H1 (cell line): ENCODE results near the gene PPARD. TPM values are rescaled to one million over a fixed set of nuclear protein-coding genes. Genes with fewer than 3 reads are reported as not detected.

Experiments
- CTCF ChIA-PET: fragments of 300-600 bp; sonication (Branson Sonifier 250); formaldehyde crosslinking; loops from one replicate; lab custom pipeline; 2021; ENCODE audit not compliant: partially characterized antibody; lab: Charles Lee
- POLR2A ChIA-PET: fragments of 300-600 bp; sonication (Branson Sonifier 250); formaldehyde crosslinking; loops from one replicate; lab custom pipeline; 2021; ENCODE audit warnings: inconsistent platforms; ENCODE audit not compliant: partially characterized antibody; lab: Charles Lee
- DNase-seq, 2 experiments: peaks; one replicate each; pipeline versions ENCODE4 v3.0.0 to v3.0.0-alpha.2; 2010 to 2022; ENCODE audit warnings: low spot score in 2 of 2, low read depth in 1 of 2, mixed read lengths in 1 of 2
- FAIRE-seq: peaks from 2 replicates; lab custom pipeline; 2011; peaks lifted over from hg19 to GRCh38; lab: Jason Lieb, UNC
- H2AFZ ChIP-seq: 2 replicates; pipeline ENCODE4 v1.8.1; 2012; ENCODE audit warnings: low read length, inconsistent platforms
- H2AK5ac ChIP-seq: 2 replicates; pipeline ENCODE4 v1.6.1; 2013; ENCODE audit warnings: low read depth, low read length
- H2BK120ac ChIP-seq: replicated peaks from 2 replicates; pipeline ENCODE3; 2013; ENCODE audit warnings: low read depth, low read length, inconsistent platforms
- H2BK12ac ChIP-seq: 2 replicates; pipeline ENCODE4 v1.6.1; 2013; ENCODE audit warnings: low read depth, low read length
- H2BK15ac ChIP-seq: 2 replicates; pipeline ENCODE4 v1.6.1; 2013; ENCODE audit warnings: low read length
- H2BK20ac ChIP-seq: 2 replicates; pipeline ENCODE4 v1.6.1; 2013; ENCODE audit warnings: low read length
- H2BK5ac ChIP-seq: 2 replicates; pipeline ENCODE4 v1.6.1; 2013; ENCODE audit warnings: low read depth, low read length
- H3K14ac ChIP-seq: 2 replicates; pipeline ENCODE4 v1.6.1; 2013; ENCODE audit warnings: inconsistent platforms; ENCODE audit not compliant: insufficient read length
- H3K18ac ChIP-seq: 2 replicates; pipeline ENCODE4 v1.6.1; 2013; ENCODE audit warnings: low read length; ENCODE audit errors: extremely low read depth
- H3K23ac ChIP-seq: 2 replicates; pipeline ENCODE4 v1.6.1; 2013; ENCODE audit warnings: inconsistent platforms; ENCODE audit not compliant: insufficient read length
- H3K23me2 ChIP-seq: 2 replicates; pipeline ENCODE4 v1.6.1; 2013; ENCODE audit warnings: low read depth, low read length
- H3K27ac ChIP-seq: 2 replicates; pipeline ENCODE4 v1.6.1; 2011; ENCODE audit warnings: low read depth, low read length, inconsistent platforms
- H3K27me3 ChIP-seq, 4 experiments: replicated peaks in 1 of 4; 1 replicate in 1 of 4; 2 replicates in 3 of 4; pipeline versions ENCODE4 v1.6.1 to v1.8.1; 2011 to 2013; ENCODE audit warnings: low read length in 3 of 4, mild to moderate bottlenecking in 3 of 4, inconsistent platforms in 2 of 4, mixed read lengths in 2 of 4, moderate library complexity in 1 of 4; ENCODE audit not compliant: control insufficient read depth in 3 of 4, insufficient read depth in 3 of 4; ENCODE audit errors: extremely low read depth in 1 of 4
- H3K36me3 ChIP-seq, 4 experiments: 2 replicates each; pipeline versions ENCODE4 v1.6.1 to v1.8.1; 2011 to 2013; ENCODE audit warnings: mild to moderate bottlenecking in 4 of 4, low read length in 3 of 4, moderate library complexity in 2 of 4, control low read depth in 1 of 4, inconsistent platforms in 1 of 4; ENCODE audit not compliant: insufficient read depth in 4 of 4, control insufficient read depth in 2 of 4
- H3K4ac ChIP-seq: replicated peaks from 2 replicates; pipeline ENCODE3; 2013; ENCODE audit warnings: low read length, low read depth, mixed read lengths, inconsistent platforms; ENCODE audit not compliant: insufficient read length
- H3K4me1 ChIP-seq, 4 experiments: replicated peaks in 1 of 4; 1 replicate in 1 of 4; 2 replicates in 3 of 4; pipeline versions ENCODE4 v1.6.1 to v1.8.1; 2011 to 2013; ENCODE audit warnings: low read length in 3 of 4, inconsistent platforms in 2 of 4, mixed read lengths in 1 of 4; ENCODE audit not compliant: insufficient read depth in 4 of 4, control insufficient read depth in 3 of 4
- H3K4me2 ChIP-seq, 2 experiments: 2 replicates each; pipeline versions ENCODE4 v1.6.1 to v1.8.1; 2011 to 2013; ENCODE audit warnings: low read depth in 2 of 2, low read length in 2 of 2, control low read depth in 1 of 2, inconsistent platforms in 1 of 2, mild to moderate bottlenecking in 1 of 2; ENCODE audit not compliant: insufficient read depth in 1 of 2
- H3K4me3 ChIP-seq, 4 experiments: fragments of 200-600, 300-600 bp in 1 of 4; sonication (generic), shearing (Covaris generic), sonication (Bioruptor Twin) in 1 of 4; 2 replicates each; pipeline versions ENCODE4 v1.5.1 to v1.8.1; 2011 to 2016; ENCODE audit warnings: low read length in 4 of 4, low read depth in 3 of 4, control low read depth in 2 of 4, inconsistent platforms in 2 of 4, mild to moderate bottlenecking in 2 of 4, mixed read lengths in 1 of 4, moderate library complexity in 1 of 4; ENCODE audit not compliant: insufficient read depth in 2 of 4; ENCODE audit errors: extremely low read depth in 1 of 4
- H3K56ac ChIP-seq: replicated peaks from 2 replicates; pipeline ENCODE3; 2013; ENCODE audit warnings: low read depth, mild to moderate bottlenecking, mixed read lengths, low read length, inconsistent platforms; ENCODE audit not compliant: insufficient read length
- H3K79me1 ChIP-seq: 2 replicates; pipeline ENCODE4 v1.6.1; 2013; ENCODE audit warnings: low read depth, low read length, control low read depth
- H3K79me2 ChIP-seq, 2 experiments: 2 replicates each; pipeline versions ENCODE4 v1.6.1 to v1.8.1; 2012 to 2013; ENCODE audit warnings: low read length in 2 of 2, mild to moderate bottlenecking in 2 of 2, inconsistent platforms in 1 of 2; ENCODE audit not compliant: insufficient read depth in 2 of 2, control insufficient read depth in 1 of 2
- H3K9ac ChIP-seq, 4 experiments: replicated peaks in 1 of 4; 1 replicate in 1 of 4; 2 replicates in 3 of 4; pipeline versions ENCODE4 v1.6.1 to v1.8.1; 2011 to 2013; ENCODE audit warnings: low read depth in 3 of 4, low read length in 3 of 4, control low read depth in 2 of 4, mild to moderate bottlenecking in 2 of 4, moderate library complexity in 2 of 4, inconsistent platforms in 1 of 4; ENCODE audit errors: extremely low read depth in 1 of 4
- H3K9me3 ChIP-seq, 2 experiments: 2 replicates each; pipeline versions ENCODE4 v1.6.1 to v1.8.1; 2012 to 2013; ENCODE audit warnings: mild to moderate bottlenecking in 2 of 2, moderate library complexity in 2 of 2, control low read depth in 1 of 2, inconsistent platforms in 1 of 2, low read depth in 1 of 2, low read length in 1 of 2, mixed read lengths in 1 of 2; ENCODE audit not compliant: insufficient read depth in 2 of 2
- H4K20me1 ChIP-seq, 2 experiments: replicated peaks in 1 of 2; 2 replicates each; pipeline versions ENCODE3 to v1.8.1; 2011 to 2013; ENCODE audit warnings: inconsistent platforms in 2 of 2, low read length in 2 of 2, mild to moderate bottlenecking in 1 of 2; ENCODE audit not compliant: insufficient read depth in 2 of 2, control insufficient read depth in 1 of 2
- H4K5ac ChIP-seq: 2 replicates; pipeline ENCODE4 v1.6.1; 2013; ENCODE audit warnings: low read length, low read depth, mixed read lengths, inconsistent platforms; ENCODE audit not compliant: insufficient read length
- H4K8ac ChIP-seq: 2 replicates; pipeline ENCODE4 v1.8.0; 2013; ENCODE audit warnings: mild to moderate bottlenecking, moderate library complexity, low read length, inconsistent platforms; ENCODE audit not compliant: insufficient read depth; ENCODE audit errors: extremely low read depth
- H4K91ac ChIP-seq: replicated peaks from 2 replicates; pipeline ENCODE3; 2013; ENCODE audit warnings: low read length, mixed read lengths, inconsistent platforms; ENCODE audit not compliant: insufficient read length
- YY1 ChIP-seq: IDR thresholded peaks from 2 replicates; pipeline ENCODE4 v1.6.1; 2011; ENCODE audit warnings: low read depth, mild to moderate bottlenecking, low read length
- WGBS, 2 experiments: shearing (Covaris generic) in 1 of 2; methylation state at CpG; one replicate each; pipeline versions ENCODE4 v1.1.6 to v1.1.7; 2013 to 2015; ENCODE audit warnings: low lambda C conversion rate in 2 of 2, mixed read lengths in 2 of 2, inconsistent platforms in 1 of 2, low coverage in 1 of 2, missing lambda C conversion rate in 1 of 2; ENCODE audit not compliant: insufficient replicate concordance in 2 of 2, insufficient coverage in 1 of 2, insufficient read length in 1 of 2; ENCODE audit errors: extremely low coverage in 1 of 2, missing lambda C conversion rate in 1 of 2; 5-methylcytosine and 5-hydroxymethylcytosine counted together
- polyA plus RNA-seq, 7 experiments: library from polyadenylated mRNA; depleted of rRNA in 3 of 7; stranded (reverse) in 5 of 7; unstranded in 2 of 7; fragments of >200 nt in 5 of 7; fragments of 200-250 nt in 2 of 7; gene quantifications; 1 replicate in 5 of 7; 2 replicates in 1 of 7; 4 replicates in 1 of 7; pipeline versions ENCODE4 v1.2.1 to v1.2.3, GENCODE V29; 2011 to 2013; ENCODE audit warnings: missing spikeins in 2 of 7, mixed read lengths in 2 of 7
- total RNA-seq: library from RNA; stranded (reverse); fragmentation: NEBNext Ultra II Directional; extraction: Animal tissue kit (Norgen Biotek cat#: 25700); gene quantifications from 2 replicates; pipeline ENCODE4 v1.2.1, GENCODE V29; 2021
- TF ChIP-seq, protein P1 (sequence below), 3 experiments: IDR thresholded peaks; 1 replicate in 2 of 3; 2 replicates in 1 of 3; pipeline versions ENCODE4 v1.5.1 to v1.6.1; 2011; ENCODE audit warnings: low read length in 3 of 3, mild to moderate bottlenecking in 3 of 3, inconsistent platforms in 2 of 3, low read depth in 1 of 3, moderate library complexity in 1 of 3; ENCODE audit not compliant: insufficient read depth in 1 of 3; ENCODE audit errors: control extremely low read depth in 1 of 3

PPARD gene
- total and polyA plus RNA-seq, 2 of the 8 experiments (the other 6 are each of a cell fraction or from before 2014, with no cell fraction given): 14.6 to 14.9 TPM

GRCh38 chr6:35312076-35312800 lies 30.1 kb upstream of the PPARD start:
- no peaks in the 10 kb centered on the region for H3K23me2 ChIP-seq
- ChIA-PET CTCF (interaction anchor here (0.9 to 20.6 kb wide), 6 partner anchors 11 to 138 kb away, joined by 3 to 358 read pairs (median 5); partner anchors contain the start of gene DEF6), POLR2A (interaction anchor here (1.3 kb wide), 1 partner anchor 9 kb away, joined by 3 read pairs; no protein-coding TSS in a partner anchor)
- no peak overlapping the region for H2BK20ac ChIP-seq
- H3K9ac ChIP-seq: no peak overlapping the region
- no peak overlapping the region for H3K4me2 ChIP-seq
- FAIRE-seq (no peak), DNase-seq (no peak)
- no peak for TF ChIP-seq YY1
- TF ChIP-seq, protein P1, sequence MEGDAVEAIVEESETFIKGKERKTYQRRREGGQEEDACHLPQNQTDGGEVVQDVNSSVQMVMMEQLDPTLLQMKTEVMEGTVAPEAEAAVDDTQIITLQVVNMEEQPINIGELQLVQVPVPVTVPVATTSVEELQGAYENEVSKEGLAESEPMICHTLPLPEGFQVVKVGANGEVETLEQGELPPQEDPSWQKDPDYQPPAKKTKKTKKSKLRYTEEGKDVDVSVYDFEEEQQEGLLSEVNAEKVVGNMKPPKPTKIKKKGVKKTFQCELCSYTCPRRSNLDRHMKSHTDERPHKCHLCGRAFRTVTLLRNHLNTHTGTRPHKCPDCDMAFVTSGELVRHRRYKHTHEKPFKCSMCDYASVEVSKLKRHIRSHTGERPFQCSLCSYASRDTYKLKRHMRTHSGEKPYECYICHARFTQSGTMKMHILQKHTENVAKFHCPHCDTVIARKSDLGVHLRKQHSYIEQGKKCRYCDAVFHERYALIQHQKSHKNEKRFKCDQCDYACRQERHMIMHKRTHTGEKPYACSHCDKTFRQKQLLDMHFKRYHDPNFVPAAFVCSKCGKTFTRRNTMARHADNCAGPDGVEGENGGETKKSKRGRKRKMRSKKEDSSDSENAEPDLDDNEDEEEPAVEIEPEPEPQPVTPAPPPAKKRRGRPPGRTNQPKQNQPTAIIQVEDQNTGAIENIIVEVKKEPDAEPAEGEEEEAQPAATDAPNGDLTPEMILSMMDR (IDR thresholded peaks at IDR 0.05; ENCODE audit: control extremely low read depth in 1 of 3, insufficient read depth in 1 of 3, low read depth in 1 of 3, low read length in 3 of 3): peak in 2 of 3 experiments; percentile 5 to 9; a peak in 1 of 4 replicates
- no peak overlapping the region for H2BK5ac ChIP-seq
- no peak overlapping the region for H2AK5ac ChIP-seq
- no peak overlapping the region for H3K14ac ChIP-seq
- no peak overlapping the region for H3K4me3 ChIP-seq
- H2AFZ ChIP-seq: no peak overlapping the region
- H2BK120ac ChIP-seq: no peak overlapping the region
- H3K9me3 ChIP-seq: no peaks in the 10 kb centered on the region
- no peak overlapping the region for H4K5ac ChIP-seq
- no peak overlapping the region; the same call in 1 of the 2 replicates for H3K18ac ChIP-seq
- no peak overlapping the region for H4K91ac ChIP-seq
- H4K20me1 ChIP-seq: peaks cover 0 to 1% of the 10 kb centered on the region in 2 experiments
- no peak overlapping the region for H2BK15ac ChIP-seq
- peaks cover 0 to under 1% (median 0%) of the 10 kb centered on the region in 4 experiments; a peak in 1 of 7 replicates for H3K4me1 ChIP-seq
- no peaks in the 10 kb centered on the region for H3K79me2 ChIP-seq
- H4K8ac ChIP-seq: peak overlapping the region; percentile 65
- H3K27ac ChIP-seq: no peak overlapping the region
- no peak overlapping the region for H3K56ac ChIP-seq
- H3K36me3 ChIP-seq: no peaks in the 10 kb centered on the region
- no peak overlapping the region for H3K4ac ChIP-seq
- H2BK12ac ChIP-seq: no peak overlapping the region
- no peaks in the 10 kb centered on the region for H3K79me1 ChIP-seq
- WGBS, 2 experiments: 90% methylated on average over 15 of the region's 19 CpGs; no CpG with 5 or more reads in 1 of the 2 experiments
- peaks cover 2 to 10% (median 7%) of the 10 kb centered on the region in 4 experiments for H3K27me3 ChIP-seq
- H3K23ac ChIP-seq: no peak overlapping the region
